H1 (cell line): ENCODE results near the gene LAD1.

Source experiments
- CHD2 ChIP-seq: IDR thresholded peaks from 2 replicates; pipeline ENCODE4 v1.6.1; 2012; ENCODE audit warnings: low read length, improper control_type of control experiment
- CTCF ChIP-seq, 3 experiments: IDR thresholded peaks; 1 replicate in 2 of 3; 2 replicates in 1 of 3; pipeline versions ENCODE4 v1.5.1 to v1.6.1; 2011; ENCODE audit warnings: low read length in 3 of 3, mild to moderate bottlenecking in 3 of 3, inconsistent platforms in 2 of 3, low read depth in 1 of 3, moderate library complexity in 1 of 3; ENCODE audit not compliant: insufficient read depth in 1 of 3; ENCODE audit errors: control extremely low read depth in 1 of 3
- EP300 ChIP-seq, 2 experiments: IDR thresholded peaks; 1 replicate in 1 of 2; 2 replicates in 1 of 2; pipeline ENCODE4 v1.6.1; 2011 to 2012; ENCODE audit warnings: low read depth in 2 of 2, low read length in 2 of 2, mild to moderate bottlenecking in 2 of 2, borderline replicate concordance in 1 of 2, inconsistent platforms in 1 of 2, moderate library complexity in 1 of 2
- HDAC2 ChIP-seq, 2 experiments: fragments of 300-600 bp in 1 of 2; sonication (generic) in 1 of 2; IDR thresholded peaks; 2 replicates each; pipeline ENCODE4 v1.6.1; 2011 to 2012; ENCODE audit warnings: low read depth in 2 of 2, low read length in 2 of 2, mild to moderate bottlenecking in 2 of 2, moderate library complexity in 2 of 2, borderline replicate concordance in 1 of 2, inconsistent platforms in 1 of 2
- MAX ChIP-seq: IDR thresholded peaks from 2 replicates; pipeline ENCODE4 v1.6.1; 2012; ENCODE audit warnings: inconsistent platforms
- POLR2AphosphoS5 ChIP-seq: IDR thresholded peaks from 2 replicates; pipeline ENCODE4 v1.6.1; 2011; ENCODE audit warnings: low read depth, low read length
- RAD21 ChIP-seq, 2 experiments: IDR thresholded peaks in 1 of 2; conservative IDR thresholded peaks in 1 of 2; 2 replicates each; pipeline ENCODE4 v1.6.1; 2011; ENCODE audit warnings: low read depth in 2 of 2, low read length in 2 of 2, improper control_type of control experiment in 1 of 2, inconsistent platforms in 1 of 2, mild to moderate bottlenecking in 1 of 2, moderate library complexity in 1 of 2
- RBBP5 ChIP-seq: IDR thresholded peaks from 2 replicates; pipeline ENCODE4 v1.7.1; 2012; ENCODE audit warnings: low read depth, mild to moderate bottlenecking, inconsistent platforms, low read length, moderate library complexity, borderline replicate concordance
- RXRA ChIP-seq: IDR thresholded peaks from 2 replicates; pipeline ENCODE4 v1.6.1; 2011; ENCODE audit warnings: low read depth, mild to moderate bottlenecking, low read length, moderate library complexity; ENCODE audit not compliant: insufficient read depth
- SP4 ChIP-seq: IDR thresholded peaks from 2 replicates; pipeline ENCODE4 v1.6.1; 2012; ENCODE audit warnings: low read length, inconsistent platforms
- SUZ12 ChIP-seq: fragments of 200-600 bp; sonication (generic); IDR thresholded peaks from 2 replicates; pipeline ENCODE4 v1.6.1; 2012; ENCODE audit warnings: mild to moderate bottlenecking, inconsistent platforms, low read length, moderate library complexity, mixed read lengths
- TBP ChIP-seq: IDR thresholded peaks from 2 replicates; pipeline ENCODE4 v1.6.1; 2011; ENCODE audit warnings: low read depth, low read length, improper control_type of control experiment
- YY1 ChIP-seq: IDR thresholded peaks from 2 replicates; pipeline ENCODE4 v1.6.1; 2011; ENCODE audit warnings: low read depth, mild to moderate bottlenecking, low read length
- ZNF274 ChIP-seq: IDR thresholded peaks from 2 replicates; pipeline ENCODE4 v1.7.0; 2012; ENCODE audit warnings: low read length, borderline replicate concordance; ENCODE audit errors: extremely low read depth

DNA sequence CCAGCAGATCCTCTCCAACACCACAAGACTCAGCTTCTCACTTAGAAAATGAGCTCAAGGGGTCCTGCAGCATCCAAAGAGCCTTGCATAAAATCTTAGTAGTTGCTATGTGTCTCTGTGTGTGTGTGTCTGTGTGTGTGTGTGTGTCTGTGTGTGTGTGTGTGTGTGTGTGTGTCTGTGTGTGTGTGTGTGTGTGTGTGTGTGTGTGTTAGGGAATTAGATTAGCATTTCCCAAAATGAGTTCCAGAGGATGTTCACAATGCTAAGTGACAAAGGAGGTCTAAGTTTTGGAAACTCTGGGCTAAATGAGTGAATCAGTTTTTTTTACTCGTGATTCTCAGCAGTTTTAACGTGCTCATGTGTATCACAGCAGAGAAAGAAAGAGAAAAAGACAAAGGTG lies 52.1 kb downstream of the LAD1 start:
- TF ChIP-seq CTCF (IDR thresholded peaks at IDR 0.05; ENCODE audit: control extremely low read depth in 1 of 3, insufficient read depth in 1 of 3, low read depth in 1 of 3, low read length in 3 of 3) (no peak), CHD2 (no peak), SP4 (no peak), EP300 (IDR thresholded peaks at IDR 0.05; ENCODE audit: borderline replicate concordance in 1 of 2, low read depth in 2 of 2, low read length in 2 of 2) (no peak), MAX (no peak), RBBP5 (no peak), YY1 (no peak), RXRA (no peak), SUZ12 (no peak), RAD21 (IDR thresholded peaks at IDR 0.05 in 1 of 2, conservative IDR thresholded peaks at IDR 0.05 in 1 of 2; ENCODE audit: low read depth in 2 of 2, low read length in 2 of 2) (no peak), HDAC2 (IDR thresholded peaks at IDR 0.05; ENCODE audit: borderline replicate concordance in 1 of 2, low read depth in 2 of 2, low read length in 2 of 2) (no peak), TBP (no peak), ZNF274 (no peak), POLR2AphosphoS5 (no peak)
